Neural crest cell (in vitro differentiated cells): ENCODE results near the gene OPHN1. TPM values are rescaled to one million over a fixed set of nuclear protein-coding genes. Genes with fewer than 3 reads are reported as not detected.
A peak's percentile ranks its signal among the peaks of the same experiment; 100 is the strongest.

Experiments
- DNase-seq: peaks from one replicate; pipeline ENCODE4 v3.0.0; 2021; ENCODE audit warnings: low read depth, mixed read lengths, low spot score
- H3K27ac Mint-ChIP-seq: one replicate; pipeline ENCODE4 v1.8.0; 2021; ENCODE audit warnings: mild to moderate bottlenecking, mixed read lengths; ENCODE audit not compliant: unreplicated experiment
- H3K27me3 Mint-ChIP-seq: 2 replicates; pipeline ENCODE4 v1.8.0; 2021; ENCODE audit warnings: low read depth, mild to moderate bottlenecking, mixed read lengths
- H3K36me3 Mint-ChIP-seq: 2 replicates; pipeline ENCODE4 v1.8.0; 2021; ENCODE audit warnings: low read depth, mild to moderate bottlenecking, mixed read lengths
- H3K4me1 Mint-ChIP-seq: 2 replicates; pipeline ENCODE4 v1.8.0; 2021; ENCODE audit warnings: mixed read lengths
- H3K4me3 Mint-ChIP-seq: one replicate; pipeline ENCODE4 v1.8.0; 2021; ENCODE audit warnings: mild to moderate bottlenecking, mixed read lengths
- H3K9me3 Mint-ChIP-seq: 2 replicates; pipeline ENCODE4 v1.8.0; 2021; ENCODE audit warnings: mixed read lengths
- CTCF ChIP-seq: fragments of 200-600 bp; sonication (generic); conservative IDR thresholded peaks from 2 replicates; pipeline ENCODE4 v1.5.0; 2021; ENCODE audit warnings: antibody characterized with exemption, mild to moderate bottlenecking
- total RNA-seq: library from RNA; stranded (reverse); gene quantifications from 2 replicates; pipeline ENCODE4 v1.2.1, GENCODE V29; 2021

OPHN1 gene
- total RNA-seq, 1 donor from 2014 or later: 9.4 TPM

GRCh38 chrX:68254738-68255645 is 178.3 kb downstream of the OPHN1 start:
- no peak for DNase-seq
- no peaks in the 10 kb centered on the region for H3K4me1 Mint-ChIP-seq
- H3K27me3 Mint-ChIP-seq: no peaks in the 10 kb centered on the region
- H3K27ac Mint-ChIP-seq: no peak overlapping the region
- no peaks in the 10 kb centered on the region for H3K36me3 Mint-ChIP-seq
- no peak for TF ChIP-seq CTCF
- no peak overlapping the region for H3K4me3 Mint-ChIP-seq
- H3K9me3 Mint-ChIP-seq: peaks cover 5% of the 10 kb centered on the region

- TF ChIP-seq CTCF: no peak
- H3K4me3 Mint-ChIP-seq: no peak overlapping the region
- peaks cover 6% of the 10 kb centered on the region for H3K9me3 Mint-ChIP-seq
- H3K36me3 Mint-ChIP-seq: peaks cover 2% of the 10 kb centered on the region
- no peak for DNase-seq
- H3K27me3 Mint-ChIP-seq: no peaks in the 10 kb centered on the region
- no peaks in the 10 kb centered on the region for H3K4me1 Mint-ChIP-seq
- H3K27ac Mint-ChIP-seq: no peak overlapping the region
Observed at GRCh38 chrX:68252664-68253063, 180.6 kb downstream of the OPHN1 start.

GRCh38 chrX:68249903-68250302 is 183.4 kb downstream of the OPHN1 start:
- no peaks in the 10 kb centered on the region for H3K4me1 Mint-ChIP-seq
- peaks cover 2% of the 10 kb centered on the region for H3K36me3 Mint-ChIP-seq
- no peak for DNase-seq
- no peak overlapping the region for H3K4me3 Mint-ChIP-seq
- no peak overlapping the region for H3K27ac Mint-ChIP-seq
- no peak for TF ChIP-seq CTCF
- peaks cover 3% of the 10 kb centered on the region for H3K9me3 Mint-ChIP-seq
- H3K27me3 Mint-ChIP-seq: no peaks in the 10 kb centered on the region

- H3K9me3 Mint-ChIP-seq: peaks cover 3% of the 10 kb centered on the region
- TF ChIP-seq CTCF: no peak
Observed at GRCh38 chrX:68249401-68249831, 183.9 kb downstream of the OPHN1 start.

GRCh38 chrX:68238568-68238967 is 194.7 kb downstream of the OPHN1 start:
- no peak overlapping the region for H3K27ac Mint-ChIP-seq
- no peak overlapping the region for H3K4me3 Mint-ChIP-seq
- H3K27me3 Mint-ChIP-seq: no peaks in the 10 kb centered on the region
- peak; percentile 41 for TF ChIP-seq CTCF
- DNase-seq: no peak
- no peaks in the 10 kb centered on the region for H3K9me3 Mint-ChIP-seq
- peaks cover 7% of the 10 kb centered on the region for H3K4me1 Mint-ChIP-seq
- peaks cover 2% of the 10 kb centered on the region for H3K36me3 Mint-ChIP-seq

More at GRCh38 chrX:68249401-68249831, 183.9 kb downstream of the OPHN1 start:
- no peak overlapping the region for H3K27ac Mint-ChIP-seq
- H3K36me3 Mint-ChIP-seq: peaks cover 2% of the 10 kb centered on the region
- H3K4me3 Mint-ChIP-seq: no peak overlapping the region
- no peaks in the 10 kb centered on the region for H3K4me1 Mint-ChIP-seq
- no peak for DNase-seq
- H3K27me3 Mint-ChIP-seq: no peaks in the 10 kb centered on the region
